DOHH2 (cell line): ENCODE measurements around the gene EMX1.

Experiments
- EZH2phosphoT487 ChIP-seq: fragments of 200-600 bp; sonication (generic); IDR thresholded peaks from 2 replicates; pipeline ENCODE4 v1.6.1; 2017; ENCODE audit warnings: borderline replicate concordance, mild to moderate bottlenecking, antibody characterized with exemption, low read length, moderate library complexity, mixed read lengths
- TF ChIP-seq, protein P1 (sequence below): fragments of 200-600 bp; sonication (generic); IDR thresholded peaks from one replicate; pipeline ENCODE4 v1.5.1; 2014; ENCODE audit warnings: antibody characterized with exemption, mild to moderate bottlenecking, low read depth, low read length; ENCODE audit not compliant: poor library complexity, severe bottlenecking

DNA sequence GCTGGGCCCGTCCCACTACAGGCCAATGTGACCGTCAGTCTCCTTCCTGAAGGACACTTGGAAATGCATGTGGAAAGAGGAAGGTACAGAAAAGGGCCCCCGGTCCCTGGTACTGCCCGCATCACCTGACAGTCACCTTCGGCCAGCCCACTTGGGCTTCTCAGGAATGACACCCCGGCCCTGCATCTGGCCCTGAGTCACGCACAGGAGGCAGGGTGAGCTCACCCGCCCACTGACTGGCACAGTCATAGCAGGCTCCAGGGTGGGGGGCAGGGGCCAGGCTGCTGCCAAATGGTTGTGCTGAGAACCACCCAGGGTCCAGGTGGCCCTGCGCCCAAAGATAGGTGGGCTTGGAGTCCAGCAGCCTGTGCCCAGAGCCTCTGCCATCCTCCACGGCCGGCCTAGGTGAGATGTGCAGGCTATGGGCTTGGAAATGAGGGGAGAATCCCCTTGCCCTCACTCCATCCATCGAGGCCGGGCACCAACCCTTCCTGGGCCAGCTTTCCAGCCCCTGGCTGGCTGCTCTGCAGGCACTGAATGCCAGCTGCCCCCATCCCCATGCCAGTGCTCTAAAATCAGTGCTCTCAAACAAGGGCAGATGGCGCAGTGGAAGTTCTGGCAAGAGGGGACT is 14.1 kb downstream of the EMX1 start:
- TF ChIP-seq, protein P1, sequence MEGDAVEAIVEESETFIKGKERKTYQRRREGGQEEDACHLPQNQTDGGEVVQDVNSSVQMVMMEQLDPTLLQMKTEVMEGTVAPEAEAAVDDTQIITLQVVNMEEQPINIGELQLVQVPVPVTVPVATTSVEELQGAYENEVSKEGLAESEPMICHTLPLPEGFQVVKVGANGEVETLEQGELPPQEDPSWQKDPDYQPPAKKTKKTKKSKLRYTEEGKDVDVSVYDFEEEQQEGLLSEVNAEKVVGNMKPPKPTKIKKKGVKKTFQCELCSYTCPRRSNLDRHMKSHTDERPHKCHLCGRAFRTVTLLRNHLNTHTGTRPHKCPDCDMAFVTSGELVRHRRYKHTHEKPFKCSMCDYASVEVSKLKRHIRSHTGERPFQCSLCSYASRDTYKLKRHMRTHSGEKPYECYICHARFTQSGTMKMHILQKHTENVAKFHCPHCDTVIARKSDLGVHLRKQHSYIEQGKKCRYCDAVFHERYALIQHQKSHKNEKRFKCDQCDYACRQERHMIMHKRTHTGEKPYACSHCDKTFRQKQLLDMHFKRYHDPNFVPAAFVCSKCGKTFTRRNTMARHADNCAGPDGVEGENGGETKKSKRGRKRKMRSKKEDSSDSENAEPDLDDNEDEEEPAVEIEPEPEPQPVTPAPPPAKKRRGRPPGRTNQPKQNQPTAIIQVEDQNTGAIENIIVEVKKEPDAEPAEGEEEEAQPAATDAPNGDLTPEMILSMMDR, result no peak
- no peak for TF ChIP-seq EZH2phosphoT487
